ENCODE measurements around the gene MGAT4C. TPM values are rescaled to one million over a fixed set of nuclear protein-coding genes. Genes with fewer than 3 reads are reported as not detected.

Gene MGAT4C
- total and polyA plus RNA-seq, 2 of the 8 experiments (the other 6 are each of a cell fraction or from before 2014, with no cell fraction given), result 1.6 to 2.5 TPM

DNA sequence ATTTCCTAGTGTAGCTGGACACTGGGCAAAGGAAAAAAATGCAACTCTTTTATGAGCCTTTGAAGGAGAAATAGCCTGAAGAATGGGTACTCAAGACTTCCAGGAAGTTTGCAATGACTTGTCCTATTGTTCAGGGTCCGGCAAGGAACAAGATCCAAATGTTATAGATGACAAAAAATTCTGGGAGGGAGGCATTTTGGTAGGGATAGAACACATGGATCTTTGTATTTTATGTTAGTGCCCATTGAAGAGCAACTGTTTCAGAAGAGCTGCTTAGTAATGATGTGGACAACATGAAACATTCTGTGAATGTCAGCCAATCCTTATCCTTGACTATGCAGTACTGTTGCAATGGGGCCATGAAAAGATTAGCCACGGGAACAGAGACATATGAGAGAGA is 138.0 kb downstream of the MGAT4C start (continued):
- TF ChIP-seq, protein P1, sequence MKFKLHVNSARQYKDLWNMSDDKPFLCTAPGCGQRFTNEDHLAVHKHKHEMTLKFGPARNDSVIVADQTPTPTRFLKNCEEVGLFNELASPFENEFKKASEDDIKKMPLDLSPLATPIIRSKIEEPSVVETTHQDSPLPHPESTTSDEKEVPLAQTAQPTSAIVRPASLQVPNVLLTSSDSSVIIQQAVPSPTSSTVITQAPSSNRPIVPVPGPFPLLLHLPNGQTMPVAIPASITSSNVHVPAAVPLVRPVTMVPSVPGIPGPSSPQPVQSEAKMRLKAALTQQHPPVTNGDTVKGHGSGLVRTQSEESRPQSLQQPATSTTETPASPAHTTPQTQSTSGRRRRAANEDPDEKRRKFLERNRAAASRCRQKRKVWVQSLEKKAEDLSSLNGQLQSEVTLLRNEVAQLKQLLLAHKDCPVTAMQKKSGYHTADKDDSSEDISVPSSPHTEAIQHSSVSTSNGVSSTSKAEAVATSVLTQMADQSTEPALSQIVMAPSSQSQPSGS (IDR thresholded peaks at IDR 0.05; ENCODE audit: low read length), result no peak
- TF ChIP-seq CTBP2 (IDR thresholded peaks at IDR 0.05; ENCODE audit: borderline replicate concordance, insufficient read depth, insufficient read length, low read length), result no peak
- no peak for TF ChIP-seq TBP (IDR thresholded peaks at IDR 0.05; ENCODE audit: low read depth, low read length)
- TF ChIP-seq FOSL1 (IDR thresholded peaks at IDR 0.05; ENCODE audit: insufficient read depth, low read depth, low read length), result no peak
- TF ChIP-seq, protein P2, sequence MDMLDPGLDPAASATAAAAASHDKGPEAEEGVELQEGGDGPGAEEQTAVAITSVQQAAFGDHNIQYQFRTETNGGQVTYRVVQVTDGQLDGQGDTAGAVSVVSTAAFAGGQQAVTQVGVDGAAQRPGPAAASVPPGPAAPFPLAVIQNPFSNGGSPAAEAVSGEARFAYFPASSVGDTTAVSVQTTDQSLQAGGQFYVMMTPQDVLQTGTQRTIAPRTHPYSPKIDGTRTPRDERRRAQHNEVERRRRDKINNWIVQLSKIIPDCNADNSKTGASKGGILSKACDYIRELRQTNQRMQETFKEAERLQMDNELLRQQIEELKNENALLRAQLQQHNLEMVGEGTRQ (IDR thresholded peaks at IDR 0.05; ENCODE audit: low read length), result no peak
- TF ChIP-seq RAD21 (IDR thresholded peaks at IDR 0.05 in 1 of 2, conservative IDR thresholded peaks at IDR 0.05 in 1 of 2; ENCODE audit: low read depth in 2 of 2, low read length in 2 of 2), result no peak
- no peak for TF ChIP-seq SAP30 (IDR thresholded peaks at IDR 0.05; ENCODE audit: insufficient read depth, insufficient replicate concordance, low read length)

All from H1 (cell line).